HepG2 (cell line): ENCODE data around the gene TECTB. TPM values are rescaled to one million over a fixed set of nuclear protein-coding genes. Genes with fewer than 3 reads are reported as not detected.

Source experiments
- EHMT2 ChIP-seq: fragments of 200-600 bp; sonication (generic); IDR thresholded peaks from 2 replicates; pipeline ENCODE4 v1.7.0; 2017; ENCODE audit warnings: antibody characterized with exemption, low read depth, low read length, borderline replicate concordance
- KDM5B ChIP-seq: sonication (generic); formaldehyde crosslinking; IDR thresholded peaks from 2 replicates; pipeline ENCODE4 v1.4.0; 2020; ENCODE audit warnings: missing genetic modification reagents, mild to moderate bottlenecking, borderline replicate concordance
- PCBP1 ChIP-seq: fragments of 200-400 bp; formaldehyde crosslinking; IDR thresholded peaks from 2 replicates; pipeline ENCODE4 v1.6.1; 2017; ENCODE audit warnings: mild to moderate bottlenecking, low read depth, low read length, borderline replicate concordance
- SAP130 ChIP-seq: IDR thresholded peaks from 2 replicates; pipeline ENCODE4 v1.6.1; 2016; ENCODE audit warnings: low read depth
- ZBTB8A ChIP-seq: sonication (generic); formaldehyde crosslinking; IDR thresholded peaks from 2 replicates; pipeline ENCODE4 v1.4.0; 2020; ENCODE audit warnings: mild to moderate bottlenecking, low read depth, missing genetic modification reagents, borderline replicate concordance
- ZNF407 ChIP-seq: sonication (generic); formaldehyde crosslinking; IDR thresholded peaks from one replicate; pipeline ENCODE4 v1.5.1; 2020; ENCODE audit warnings: mild to moderate bottlenecking, missing genetic modification reagents; ENCODE audit errors: not compliant biosample characterization
- ZNF652 ChIP-seq: IDR thresholded peaks from 2 replicates; pipeline ENCODE4 v1.6.1; 2016; ENCODE audit warnings: low read depth, borderline replicate concordance
- polyA plus RNA-seq, 8 experiments: library from polyadenylated mRNA; depleted of rRNA in 3 of 8; stranded (reverse) in 7 of 8; unstranded in 1 of 8; fragments of >200 nt; fragmentation: Illumina TruSeq in 4 of 8; extraction: Trizol in 4 of 8; gene quantifications; 2 replicates each; pipeline versions ENCODE4 v1.2.1 to v1.2.3, GENCODE V29; 2011 to 2016; ENCODE audit warnings: low read depth in 4 of 8, missing spikeins in 1 of 8, mixed read lengths in 1 of 8; ENCODE audit not compliant: insufficient read depth in 1 of 8
- total RNA-seq, 5 experiments: library from RNA; depleted of rRNA; stranded (reverse); fragments of >200 nt; fragmentation: Illumina TruSeq; extraction: Trizol; gene quantifications; 2 replicates each; pipeline ENCODE4 v1.2.3, GENCODE V29; 2016; ENCODE audit warnings: low read depth in 1 of 5
- TF ChIP-seq, protein P1 (sequence below), 2 experiments: fragments of 450-650 bp in 1 of 2; sonication (generic) in 1 of 2; formaldehyde crosslinking in 1 of 2; IDR thresholded peaks; 2 replicates each; pipeline versions ENCODE4 v1.6.1 to v1.8.0; 2016 to 2022; ENCODE audit warnings: antibody characterized with exemption in 1 of 2, mild to moderate bottlenecking in 1 of 2, missing genetic modification reagents in 1 of 2
- TF ChIP-seq, protein P2 (sequence below): sonication (generic); formaldehyde crosslinking; conservative IDR thresholded peaks from 2 replicates; pipeline ENCODE4 v1.5.0; 2020; ENCODE audit warnings: missing genetic modification reagents

Gene TECTB
- total and polyA plus RNA-seq, 2 of the 13 experiments (the other 11 are each of a cell fraction or from before 2014, with no cell fraction given): 0.78 to 1.8 TPM

DNA sequence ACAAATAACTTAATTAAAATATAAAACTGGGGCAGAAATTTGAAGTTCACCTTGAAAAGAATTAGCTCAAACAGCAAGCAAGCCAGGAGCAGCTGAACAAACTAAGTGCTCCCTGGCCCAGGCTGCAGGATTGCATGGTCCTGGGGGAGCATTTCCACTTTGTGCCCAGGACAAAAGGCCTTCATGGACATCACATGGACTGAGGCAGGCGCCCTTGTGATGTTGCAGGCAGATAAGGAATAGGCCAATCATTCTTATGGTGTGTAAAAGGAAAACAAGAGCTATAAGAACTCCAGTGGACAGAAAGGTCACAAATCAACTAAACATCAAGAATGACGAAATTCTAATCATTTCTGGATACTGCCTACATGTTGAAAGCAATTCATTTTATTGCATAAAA lies 17.5 kb upstream of the TECTB start (continued):
- no peak for TF ChIP-seq ZNF652 (CRISPR knock-in tag)
- TF ChIP-seq, protein P1, sequence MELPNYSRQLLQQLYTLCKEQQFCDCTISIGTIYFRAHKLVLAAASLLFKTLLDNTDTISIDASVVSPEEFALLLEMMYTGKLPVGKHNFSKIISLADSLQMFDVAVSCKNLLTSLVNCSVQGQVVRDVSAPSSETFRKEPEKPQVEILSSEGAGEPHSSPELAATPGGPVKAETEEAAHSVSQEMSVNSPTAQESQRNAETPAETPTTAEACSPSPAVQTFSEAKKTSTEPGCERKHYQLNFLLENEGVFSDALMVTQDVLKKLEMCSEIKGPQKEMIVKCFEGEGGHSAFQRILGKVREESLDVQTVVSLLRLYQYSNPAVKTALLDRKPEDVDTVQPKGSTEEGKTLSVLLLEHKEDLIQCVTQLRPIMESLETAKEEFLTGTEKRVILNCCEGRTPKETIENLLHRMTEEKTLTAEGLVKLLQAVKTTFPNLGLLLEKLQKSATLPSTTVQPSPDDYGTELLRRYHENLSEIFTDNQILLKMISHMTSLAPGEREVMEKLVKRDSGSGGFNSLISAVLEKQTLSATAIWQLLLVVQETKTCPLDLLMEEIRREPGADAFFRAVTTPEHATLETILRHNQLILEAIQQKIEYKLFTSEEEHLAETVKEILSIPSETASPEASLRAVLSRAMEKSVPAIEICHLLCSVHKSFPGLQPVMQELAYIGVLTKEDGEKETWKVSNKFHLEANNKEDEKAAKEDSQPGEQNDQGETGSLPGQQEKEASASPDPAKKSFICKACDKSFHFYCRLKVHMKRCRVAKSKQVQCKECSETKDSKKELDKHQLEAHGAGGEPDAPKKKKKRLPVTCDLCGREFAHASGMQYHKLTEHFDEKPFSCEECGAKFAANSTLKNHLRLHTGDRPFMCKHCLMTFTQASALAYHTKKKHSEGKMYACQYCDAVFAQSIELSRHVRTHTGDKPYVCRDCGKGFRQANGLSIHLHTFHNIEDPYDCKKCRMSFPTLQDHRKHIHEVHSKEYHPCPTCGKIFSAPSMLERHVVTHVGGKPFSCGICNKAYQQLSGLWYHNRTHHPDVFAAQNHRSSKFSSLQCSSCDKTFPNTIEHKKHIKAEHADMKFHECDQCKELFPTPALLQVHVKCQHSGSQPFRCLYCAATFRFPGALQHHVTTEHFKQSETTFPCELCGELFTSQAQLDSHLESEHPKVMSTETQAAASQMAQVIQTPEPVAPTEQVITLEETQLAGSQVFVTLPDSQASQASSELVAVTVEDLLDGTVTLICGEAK (IDR thresholded peaks at IDR 0.05): no peak
- TF ChIP-seq, protein P1 (CRISPR knock-in tag; IDR thresholded peaks at IDR 0.05): no peak; the same call in 1 of the 2 replicates
- no peak for TF ChIP-seq ZBTB8A (CRISPR knock-in tag)
- peak; percentile 73 for TF ChIP-seq SAP130 (CRISPR knock-in tag)
- TF ChIP-seq, protein P2, sequence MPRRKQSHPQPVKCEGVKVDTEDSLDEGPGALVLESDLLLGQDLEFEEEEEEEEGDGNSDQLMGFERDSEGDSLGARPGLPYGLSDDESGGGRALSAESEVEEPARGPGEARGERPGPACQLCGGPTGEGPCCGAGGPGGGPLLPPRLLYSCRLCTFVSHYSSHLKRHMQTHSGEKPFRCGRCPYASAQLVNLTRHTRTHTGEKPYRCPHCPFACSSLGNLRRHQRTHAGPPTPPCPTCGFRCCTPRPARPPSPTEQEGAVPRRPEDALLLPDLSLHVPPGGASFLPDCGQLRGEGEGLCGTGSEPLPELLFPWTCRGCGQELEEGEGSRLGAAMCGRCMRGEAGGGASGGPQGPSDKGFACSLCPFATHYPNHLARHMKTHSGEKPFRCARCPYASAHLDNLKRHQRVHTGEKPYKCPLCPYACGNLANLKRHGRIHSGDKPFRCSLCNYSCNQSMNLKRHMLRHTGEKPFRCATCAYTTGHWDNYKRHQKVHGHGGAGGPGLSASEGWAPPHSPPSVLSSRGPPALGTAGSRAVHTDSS (CRISPR knock-in tag): no peak
- no peak for TF ChIP-seq ZNF407 (CRISPR knock-in tag)
- TF ChIP-seq PCBP1: no peak
- TF ChIP-seq EHMT2: no peak; the same call in 1 of the 2 replicates
- TF ChIP-seq KDM5B (CRISPR knock-in tag): no peak
